H9 (cell line): ENCODE results near the gene PPP3CB. TPM values are rescaled to one million over a fixed set of nuclear protein-coding genes. Genes with fewer than 3 reads are reported as not detected.

Source experiments
- DNase-seq: peaks from one replicate; pipeline ENCODE4 v3.0.0-alpha.2; 2017
- H2AFZ ChIP-seq: one replicate; pipeline ENCODE4 v1.6.1; 2013; ENCODE audit warnings: mild to moderate bottlenecking, low read length, control low read depth, moderate library complexity
- H2AK5ac ChIP-seq: 2 replicates; pipeline ENCODE4 v1.6.1; 2013; ENCODE audit warnings: low read length, control low read depth, mixed read lengths; ENCODE audit not compliant: insufficient read length
- H2BK120ac ChIP-seq: one replicate; pipeline ENCODE4 v1.6.1; 2013; ENCODE audit warnings: low read depth, mild to moderate bottlenecking, low read length, control low read depth, inconsistent platforms; ENCODE audit not compliant: poor library complexity, severe bottlenecking
- H2BK12ac ChIP-seq: 2 replicates; pipeline ENCODE4 v1.6.1; 2013; ENCODE audit warnings: low read length, control low read depth, mixed read lengths, low read depth; ENCODE audit not compliant: insufficient read length
- H2BK15ac ChIP-seq: 2 replicates; pipeline ENCODE4 v1.6.1; 2013; ENCODE audit warnings: low read depth, low read length, control low read depth
- H2BK20ac ChIP-seq: one replicate; pipeline ENCODE4 v1.6.1; 2013; ENCODE audit warnings: low read depth, mild to moderate bottlenecking, low read length, control low read depth, inconsistent platforms; ENCODE audit not compliant: poor library complexity, severe bottlenecking
- H2BK5ac ChIP-seq: 2 replicates; pipeline ENCODE4 v1.6.1; 2013; ENCODE audit warnings: low read length, control low read depth, mixed read lengths; ENCODE audit not compliant: insufficient read length
- H3K14ac ChIP-seq: 2 replicates; pipeline ENCODE4 v1.6.1; 2013; ENCODE audit warnings: low read length, control low read depth; ENCODE audit not compliant: insufficient read depth
- H3K18ac ChIP-seq: 2 replicates; pipeline ENCODE4 v1.6.1; 2013; ENCODE audit warnings: low read depth, mild to moderate bottlenecking, mixed read lengths, low read length, control low read depth; ENCODE audit not compliant: insufficient read length
- H3K23ac ChIP-seq: 2 replicates; pipeline ENCODE4 v1.6.1; 2013; ENCODE audit warnings: low read length, control low read depth, mixed read lengths, low read depth; ENCODE audit not compliant: insufficient read length
- H3K23me2 ChIP-seq: 2 replicates; pipeline ENCODE4 v1.6.1; 2013; ENCODE audit warnings: low read depth, mild to moderate bottlenecking, mixed read lengths, low read length, control low read depth; ENCODE audit not compliant: insufficient read length, poor library complexity, severe bottlenecking
- H3K27ac ChIP-seq: 2 replicates; pipeline ENCODE4 v1.5.1; 2013; ENCODE audit warnings: low read length, control low read depth, mixed read lengths, low read depth; ENCODE audit not compliant: insufficient read length
- H3K27me3 ChIP-seq: 2 replicates; pipeline ENCODE4 v1.6.1; 2013; ENCODE audit warnings: low read length, control low read depth, inconsistent platforms; ENCODE audit not compliant: insufficient read depth
- H3K4ac ChIP-seq: 2 replicates; pipeline ENCODE4 v1.6.1; 2013; ENCODE audit warnings: low read depth, mild to moderate bottlenecking, control low read depth, inconsistent platforms, low read length, moderate library complexity
- H3K4me1 ChIP-seq: 2 replicates; pipeline ENCODE4 v1.6.1; 2013; ENCODE audit warnings: low read length, control low read depth, inconsistent platforms; ENCODE audit not compliant: insufficient read depth
- H3K4me2 ChIP-seq: 2 replicates; pipeline ENCODE4 v1.6.1; 2013; ENCODE audit warnings: low read length, control low read depth, mixed read lengths; ENCODE audit not compliant: insufficient read length, insufficient read depth
- H3K56ac ChIP-seq: 2 replicates; pipeline ENCODE4 v1.6.1; 2013; ENCODE audit warnings: low read depth, mild to moderate bottlenecking, mixed read lengths, low read length, control low read depth; ENCODE audit not compliant: insufficient read length
- H3K79me1 ChIP-seq: 2 replicates; pipeline ENCODE4 v1.6.1; 2013; ENCODE audit warnings: low read depth, mild to moderate bottlenecking, moderate library complexity, low read length, control low read depth, inconsistent platforms; ENCODE audit not compliant: insufficient read depth, poor library complexity, severe bottlenecking
- H3K79me2 ChIP-seq: 2 replicates; pipeline ENCODE4 v1.6.1; 2013; ENCODE audit warnings: low read length, control low read depth, inconsistent platforms; ENCODE audit not compliant: insufficient read depth
- H3K9ac ChIP-seq: 2 replicates; pipeline ENCODE4 v1.6.1; 2013; ENCODE audit warnings: low read length, control low read depth, mixed read lengths; ENCODE audit not compliant: insufficient read length; ENCODE audit errors: extremely low read depth
- H3K9me3 ChIP-seq: one replicate; pipeline ENCODE4 v1.6.1; 2013; ENCODE audit warnings: low read depth, low read length, inconsistent platforms; ENCODE audit not compliant: control insufficient read depth
- H3T11ph ChIP-seq: one replicate; pipeline ENCODE4 v1.6.1; 2013; ENCODE audit warnings: mild to moderate bottlenecking, low read length, control low read depth, inconsistent platforms
- H4K20me1 ChIP-seq: one replicate; pipeline ENCODE4 v1.6.1; 2013; ENCODE audit not compliant: control insufficient read depth, insufficient read length, insufficient read depth
- H4K5ac ChIP-seq: 2 replicates; pipeline ENCODE4 v1.6.1; 2013; ENCODE audit warnings: low read depth, mild to moderate bottlenecking, mixed read lengths, low read length, control low read depth; ENCODE audit not compliant: insufficient read length
- H4K8ac ChIP-seq: replicated peaks from 2 replicates; pipeline ENCODE4 v1.6.1; 2013; ENCODE audit warnings: low read length, control low read depth, mixed read lengths, low read depth; ENCODE audit not compliant: insufficient read length
- H4K91ac ChIP-seq: 2 replicates; pipeline ENCODE4 v1.6.1; 2013; ENCODE audit warnings: low read depth, mild to moderate bottlenecking, moderate library complexity, mixed read lengths, low read length, control low read depth; ENCODE audit not compliant: insufficient read length
- H3K27ac Mint-ChIP-seq, 3 experiments: 2 replicates in 2 of 3; 3 replicates in 1 of 3; pipeline ENCODE4 v1.8.0; 2020 to 2021; ENCODE audit warnings: mixed read lengths in 3 of 3, mild to moderate bottlenecking in 1 of 3, moderate library complexity in 1 of 3
- H3K27me3 Mint-ChIP-seq: 2 replicates; pipeline ENCODE4 v1.8.0; 2021; ENCODE audit warnings: low read depth, mild to moderate bottlenecking, moderate library complexity, mixed read lengths
- H3K36me3 Mint-ChIP-seq, 3 experiments: 2 replicates in 2 of 3; 3 replicates in 1 of 3; pipeline ENCODE4 v1.8.0; 2020 to 2021; ENCODE audit warnings: low read depth in 3 of 3, mixed read lengths in 3 of 3; ENCODE audit not compliant: insufficient read depth in 1 of 3
- H3K4me1 Mint-ChIP-seq, 2 experiments: 2 replicates each; pipeline ENCODE4 v1.8.0; 2020; ENCODE audit warnings: mixed read lengths in 2 of 2
- H3K4me3 Mint-ChIP-seq, 2 experiments: 2 replicates in 1 of 2; 3 replicates in 1 of 2; pipeline ENCODE4 v1.8.0; 2020 to 2021; ENCODE audit warnings: mild to moderate bottlenecking in 2 of 2, mixed read lengths in 2 of 2, moderate library complexity in 1 of 2
- H3K9me3 Mint-ChIP-seq, 2 experiments: 2 replicates in 1 of 2; 3 replicates in 1 of 2; pipeline ENCODE4 v1.8.0; 2020; ENCODE audit warnings: mild to moderate bottlenecking in 2 of 2, mixed read lengths in 2 of 2, moderate library complexity in 1 of 2
- WGBS: extraction: QIAGEN DNeasy Blood & Tissue Kit; methylation state at CpG from one replicate; pipeline ENCODE4 v1.1.7; 2013; ENCODE audit warnings: missing lambda C conversion rate, low lambda C conversion rate, mixed read lengths; ENCODE audit not compliant: insufficient read length; ENCODE audit errors: extremely low coverage; 5-methylcytosine and 5-hydroxymethylcytosine counted together
- total RNA-seq: library from RNA; stranded (reverse); gene quantifications from 2 replicates; pipeline ENCODE4 v1.2.1, GENCODE V29; 2021
- TF ChIP-seq, protein P1 (sequence below): fragments of 200-600 bp; sonication (generic); conservative IDR thresholded peaks from 3 replicates; pipeline ENCODE4 v1.8.0; 2021; ENCODE audit warnings: antibody characterized with exemption, mild to moderate bottlenecking

The PPP3CB gene
- total RNA-seq, 1 experiment from 2014 or later, result 37.3 TPM

DNA sequence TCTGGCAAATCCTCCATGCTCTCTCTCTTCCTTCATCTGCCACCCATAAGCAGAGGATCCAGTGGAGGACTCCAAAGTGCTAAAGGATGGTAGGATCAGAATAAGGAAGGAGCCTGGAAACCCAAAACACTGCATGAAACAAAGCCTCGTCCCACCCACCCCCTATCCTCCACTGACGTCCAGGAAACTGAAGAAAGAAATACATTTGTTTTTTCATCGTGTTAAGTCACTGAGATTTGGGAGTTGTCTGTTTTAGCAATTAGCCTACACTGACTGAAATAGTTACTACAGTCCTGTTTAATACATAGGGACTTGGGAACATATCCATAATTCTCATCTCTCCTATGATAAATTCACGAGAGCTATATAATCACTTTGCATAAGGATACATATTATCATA lies 96.8 kb downstream of the PPP3CB start:
- no peak overlapping the region for H3K56ac ChIP-seq
- H2AK5ac ChIP-seq, result no peak overlapping the region
- H3K79me2 ChIP-seq, result no peaks in the 10 kb centered on the region; the same call in 1 of the 2 replicates
- no CpG with 5 or more reads among the region's 4 CpGs for WGBS
- H4K8ac ChIP-seq, result no peak overlapping the region
- Mint-ChIP-seq H3K27me3 (no peaks in the 10 kb centered on the region), H3K27ac (0 out of 7 replicates have a peak overlapping the region, but pooled peaks of 1 of the 3 experiments have one; percentile 19), H3K36me3 (peaks cover 14 to 39% (median 33%) of the 10 kb centered on the region in 3 experiments; a peak in 6 of 7 replicates), H3K9me3 (peaks cover 0 to 3% of the 10 kb centered on the region in 2 experiments; a peak in 1 of 5 replicates), H3K4me3 (no peak overlapping the region), H3K4me1 (no peaks in the 10 kb centered on the region)
- H2BK12ac ChIP-seq, result no peak overlapping the region
- no peak overlapping the region for H3K4me2 ChIP-seq
- no peak overlapping the region for H4K5ac ChIP-seq
- no peak overlapping the region for H4K91ac ChIP-seq
- no peak overlapping the region for H2BK5ac ChIP-seq
- H3K4me1 ChIP-seq, result no peaks in the 10 kb centered on the region
- no peak overlapping the region for H2BK120ac ChIP-seq
- no peaks in the 10 kb centered on the region for H3K9me3 ChIP-seq
- no peak overlapping the region for H3T11ph ChIP-seq
- no peaks in the 10 kb centered on the region for H3K27me3 ChIP-seq
- H2AFZ ChIP-seq, result no peak overlapping the region
- no peak overlapping the region for H3K23ac ChIP-seq
- no peak overlapping the region for H3K27ac ChIP-seq
- no peak overlapping the region for H3K14ac ChIP-seq
- H3K79me1 ChIP-seq, result peaks cover 7% of the 10 kb centered on the region
- H3K23me2 ChIP-seq, result no peaks in the 10 kb centered on the region
- no peak overlapping the region for H3K4ac ChIP-seq
- no peak overlapping the region for H2BK15ac ChIP-seq
- no peak overlapping the region for H3K18ac ChIP-seq
- no peak overlapping the region for H3K9ac ChIP-seq
- no peaks in the 10 kb centered on the region for H4K20me1 ChIP-seq
- DNase-seq, result no peak
- no peak overlapping the region for H2BK20ac ChIP-seq
- TF ChIP-seq, protein P1, sequence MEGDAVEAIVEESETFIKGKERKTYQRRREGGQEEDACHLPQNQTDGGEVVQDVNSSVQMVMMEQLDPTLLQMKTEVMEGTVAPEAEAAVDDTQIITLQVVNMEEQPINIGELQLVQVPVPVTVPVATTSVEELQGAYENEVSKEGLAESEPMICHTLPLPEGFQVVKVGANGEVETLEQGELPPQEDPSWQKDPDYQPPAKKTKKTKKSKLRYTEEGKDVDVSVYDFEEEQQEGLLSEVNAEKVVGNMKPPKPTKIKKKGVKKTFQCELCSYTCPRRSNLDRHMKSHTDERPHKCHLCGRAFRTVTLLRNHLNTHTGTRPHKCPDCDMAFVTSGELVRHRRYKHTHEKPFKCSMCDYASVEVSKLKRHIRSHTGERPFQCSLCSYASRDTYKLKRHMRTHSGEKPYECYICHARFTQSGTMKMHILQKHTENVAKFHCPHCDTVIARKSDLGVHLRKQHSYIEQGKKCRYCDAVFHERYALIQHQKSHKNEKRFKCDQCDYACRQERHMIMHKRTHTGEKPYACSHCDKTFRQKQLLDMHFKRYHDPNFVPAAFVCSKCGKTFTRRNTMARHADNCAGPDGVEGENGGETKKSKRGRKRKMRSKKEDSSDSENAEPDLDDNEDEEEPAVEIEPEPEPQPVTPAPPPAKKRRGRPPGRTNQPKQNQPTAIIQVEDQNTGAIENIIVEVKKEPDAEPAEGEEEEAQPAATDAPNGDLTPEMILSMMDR, result no peak
